HepG2 (cell line): ENCODE measurements around the gene RALY. TPM values are rescaled to one million over a fixed set of nuclear protein-coding genes. Genes with fewer than 3 reads are reported as not detected.

Experiments used
- ATAC-seq: fragments of 200-7000 bp; cut with Tn5 transposase; 3 replicates; pipeline ENCODE4 v1.9.1; 2020; ENCODE audit warnings: mild to moderate bottlenecking, moderate library complexity
- BruUV-seq: library from RNA; stranded (reverse); fragments of 400-500 nt; replicated peaks from 2 replicates; lab custom pipeline; 2021; lab: Mats Ljungman, UMichigan
- CTCF ChIA-PET: fragments of 300-600 bp; formaldehyde crosslinking; extraction: SDS; loops from one replicate; lab custom pipeline; 2021; ENCODE audit warnings: low total read pairs, inconsistent platforms, low intra/inter-chr PET ratio; lab: Yijun Ruan, JAX
- POLR2A ChIA-PET: fragments of 350-600 bp; sonication (Branson Sonifier 250); formaldehyde crosslinking; loops from one replicate; lab custom pipeline; 2020; ENCODE audit warnings: antibody characterized with exemption, inconsistent platforms; lab: Yijun Ruan, JAX
- DNase-seq: peaks from one replicate; pipeline ENCODE4 v3.0.0-alpha.2; 2015; ENCODE audit warnings: low spot score
- FAIRE-seq: peaks from 3 replicates; lab custom pipeline; 2011; peaks lifted over from hg19 to GRCh38; lab: Jason Lieb, UNC
- H2AFZ ChIP-seq: one replicate; pipeline ENCODE4 v1.6.1; 2011; ENCODE audit warnings: low read length, inconsistent platforms
- H3K27ac ChIP-seq: fragments of 300-600 bp; 3 replicates; pipeline ENCODE4 v1.8.0; 2011; ENCODE audit warnings: mixed run types, mild to moderate bottlenecking, mixed read lengths, low read length, inconsistent platforms; ENCODE audit not compliant: insufficient read depth; ENCODE audit errors: extremely low read length
- H3K27me3 ChIP-seq, 2 experiments: fragments of 200-600 bp in 1 of 2; 2 replicates in 1 of 2; 3 replicates in 1 of 2; pipeline versions ENCODE4 v1.6.0 to v1.8.0; 2011; ENCODE audit warnings: low read length in 2 of 2, mild to moderate bottlenecking in 2 of 2, moderate library complexity in 2 of 2, inconsistent platforms in 1 of 2; ENCODE audit not compliant: insufficient read depth in 2 of 2, control insufficient read depth in 1 of 2
- H3K36me3 ChIP-seq, 2 experiments: fragments of 200-600 bp in 1 of 2; replicated peaks in 1 of 2; 2 replicates in 1 of 2; 3 replicates in 1 of 2; pipeline versions ENCODE4 v1.5.1 to v1.8.0; 2011; ENCODE audit warnings: low read length in 2 of 2, inconsistent platforms in 1 of 2; ENCODE audit not compliant: insufficient read depth in 2 of 2, control insufficient read depth in 1 of 2
- H3K4me1 ChIP-seq: 2 replicates; pipeline ENCODE4 v1.5.1; 2012; ENCODE audit warnings: low read length, inconsistent platforms; ENCODE audit not compliant: insufficient read depth
- H3K4me2 ChIP-seq: 2 replicates; pipeline ENCODE4 v1.6.0; 2011; ENCODE audit warnings: low read depth, low read length, inconsistent platforms
- H3K4me3 ChIP-seq, 3 experiments: fragments of 200-600 bp in 1 of 3; sonication (generic), shearing (Covaris generic) in 1 of 3; replicated peaks in 1 of 3; 2 replicates each; pipeline ENCODE4 v1.5.1; 2011 to 2016; ENCODE audit warnings: low read length in 3 of 3, inconsistent platforms in 2 of 3, low read depth in 2 of 3, mild to moderate bottlenecking in 2 of 3, control low read depth in 1 of 3, mixed read lengths in 1 of 3; ENCODE audit not compliant: insufficient read depth in 1 of 3
- H3K79me2 ChIP-seq: one replicate; pipeline ENCODE4 v1.6.1; 2011; ENCODE audit warnings: low read length, inconsistent platforms; ENCODE audit not compliant: insufficient read depth
- H3K9ac ChIP-seq: 2 replicates; pipeline ENCODE4 v1.6.0; 2011; ENCODE audit warnings: mild to moderate bottlenecking, low read depth, low read length, inconsistent platforms; ENCODE audit not compliant: insufficient read depth
- H3K9me3 ChIP-seq: 2 replicates; pipeline ENCODE4 v1.5.1; 2012; ENCODE audit warnings: mild to moderate bottlenecking, low read length
- H4K20me1 ChIP-seq: 2 replicates; pipeline ENCODE4 v1.6.0; 2011; ENCODE audit warnings: inconsistent platforms, mild to moderate bottlenecking, low read length, moderate library complexity; ENCODE audit not compliant: insufficient read depth
- AGO2 ChIP-seq: fragments of 200-400 bp; formaldehyde crosslinking; optimal IDR thresholded peaks from 2 replicates; pipeline ENCODE3; 2017; ENCODE audit warnings: mild to moderate bottlenecking, low read depth, low read length, moderate library complexity
- HMG20A ChIP-seq: IDR thresholded peaks from 2 replicates; pipeline ENCODE4 v1.6.1; 2016; ENCODE audit warnings: borderline replicate concordance
- NCOA2 ChIP-seq: sonication (generic); formaldehyde crosslinking; IDR thresholded peaks from 2 replicates; pipeline ENCODE4 v1.8.0; 2022; ENCODE audit warnings: inconsistent platforms
- NPAS2 ChIP-seq: sonication (generic); formaldehyde crosslinking; IDR thresholded peaks from 2 replicates; pipeline ENCODE4 v1.8.0; 2022; ENCODE audit warnings: mild to moderate bottlenecking, missing genetic modification reagents, borderline replicate concordance
- POLR2G ChIP-seq: fragments of 200-400 bp; formaldehyde crosslinking; IDR thresholded peaks from 2 replicates; pipeline ENCODE4 v1.6.1; 2018; ENCODE audit warnings: mild to moderate bottlenecking, low read depth, low read length, moderate library complexity
- RBM22 ChIP-seq: fragments of 200-400 bp; formaldehyde crosslinking; optimal IDR thresholded peaks from 2 replicates; pipeline ENCODE3; 2017; ENCODE audit warnings: mild to moderate bottlenecking, low read length, moderate library complexity
- SSRP1 ChIP-seq: IDR thresholded peaks from 2 replicates; pipeline ENCODE4 v1.6.1; 2016; ENCODE audit warnings: control low read depth
- ZNF367 ChIP-seq: sonication (generic); formaldehyde crosslinking; IDR thresholded peaks from 2 replicates; pipeline ENCODE4 v1.4.0; 2020; ENCODE audit warnings: missing genetic modification reagents, borderline replicate concordance
- ZNF747 ChIP-seq: sonication (generic); formaldehyde crosslinking; IDR thresholded peaks from 2 replicates; pipeline ENCODE4 v1.8.1; 2023; ENCODE audit warnings: missing genetic modification reagents, mild to moderate bottlenecking, borderline replicate concordance
- WGBS: methylation state at CpG from one replicate; pipeline ENCODE4 v1.1.6; 2017; ENCODE audit warnings: low lambda C conversion rate; 5-methylcytosine and 5-hydroxymethylcytosine counted together
- in situ Hi-C: cut with HindIII; loops from 2 replicates; pipeline ENCODE4 v1.10.0; 2017; ENCODE audit warnings: low pct_unique_long_range_greater_than_20kb; ENCODE audit not compliant: extremely low pct_ligation_motif_present
- intact Hi-C: fragments of 100-400 bp; cut with micrococcal nuclease; formaldehyde crosslinking; loops from one replicate; pipeline ENCODE4 v1.10.0; 2022; ENCODE audit not compliant: unreplicated experiment
- polyA plus RNA-seq, 8 experiments: library from polyadenylated mRNA; depleted of rRNA in 3 of 8; stranded (reverse) in 7 of 8; unstranded in 1 of 8; fragments of >200 nt; fragmentation: Illumina TruSeq in 4 of 8; extraction: Trizol in 4 of 8; gene quantifications; 2 replicates each; pipeline versions ENCODE4 v1.2.1 to v1.2.3, GENCODE V29; 2011 to 2016; ENCODE audit warnings: low read depth in 4 of 8, missing spikeins in 1 of 8, mixed read lengths in 1 of 8; ENCODE audit not compliant: insufficient read depth in 1 of 8
- total RNA-seq, 5 experiments: library from RNA; depleted of rRNA; stranded (reverse); fragments of >200 nt; fragmentation: Illumina TruSeq; extraction: Trizol; gene quantifications; 2 replicates each; pipeline ENCODE4 v1.2.3, GENCODE V29; 2016; ENCODE audit warnings: low read depth in 1 of 5
- TF ChIP-seq, protein P1 (sequence below): sonication (generic); formaldehyde crosslinking; IDR thresholded peaks from 2 replicates; pipeline ENCODE4 v1.4.0; 2020; ENCODE audit warnings: missing genetic modification reagents

Gene RALY
- total and polyA plus RNA-seq, 2 of the 13 experiments (the other 11 are each of a cell fraction or from before 2014, with no cell fraction given) = 178 to 186 TPM

DNA sequence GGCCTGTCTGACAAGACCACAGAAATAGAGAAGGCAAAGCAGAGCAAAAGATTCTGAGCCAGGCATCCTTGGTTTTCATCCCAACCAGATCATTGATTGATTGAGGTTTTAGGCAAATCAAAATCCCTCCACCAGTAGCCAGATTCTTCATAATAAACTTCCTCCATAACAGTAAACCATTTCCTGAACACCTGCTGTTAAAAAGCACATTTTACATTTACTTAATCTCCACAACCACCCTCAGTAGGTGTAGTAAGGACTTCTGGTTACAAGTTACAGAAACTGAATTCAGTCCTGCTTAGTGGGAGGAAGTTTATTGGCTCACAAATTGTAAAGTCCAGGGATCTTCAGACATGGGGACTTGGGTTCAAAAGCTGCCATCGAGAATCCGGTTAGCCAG lies 90.1 kb downstream of the RALY start:
- no peak for ATAC-seq
- POLR2A ChIA-PET = interaction anchor here (3.8 kb wide), 1 partner anchor 29 kb away, joined by 16 read pairs; the partner anchor contains the start of gene EIF2S2
- no peak overlapping the region for H3K4me3 ChIP-seq
- intact Hi-C loops (no loop called here), in situ Hi-C loops (no loop called here)
- no peaks in the 10 kb centered on the region for H3K79me2 ChIP-seq
- CTCF ChIA-PET = no interaction called here
- H3K27ac ChIP-seq = no peak overlapping the region
- WGBS = 96% methylated on average over 2 of the region's 2 CpGs
- no peaks in the 10 kb centered on the region for H3K9me3 ChIP-seq
- no peak for TF ChIP-seq HMG20A
- TF ChIP-seq ZNF747 (CRISPR knock-in tag) = peak; percentile 39; the same call in 1 of the 2 replicates
- TF ChIP-seq SSRP1 = peak; percentile 24; the same call in 1 of the 2 replicates
- no peak overlapping the region for H3K4me2 ChIP-seq
- BruUV-seq = no TSS peak
- no peaks in the 10 kb centered on the region for H3K27me3 ChIP-seq
- peaks cover 41 to 90% of the 10 kb centered on the region in 2 experiments for H3K36me3 ChIP-seq
- H3K9ac ChIP-seq = no peak overlapping the region
- H2AFZ ChIP-seq = no peak overlapping the region
- FAIRE-seq = peak; percentile 15
- no peak for DNase-seq
- peaks cover 14% of the 10 kb centered on the region for H4K20me1 ChIP-seq
- no peaks in the 10 kb centered on the region for H3K4me1 ChIP-seq

DNA sequence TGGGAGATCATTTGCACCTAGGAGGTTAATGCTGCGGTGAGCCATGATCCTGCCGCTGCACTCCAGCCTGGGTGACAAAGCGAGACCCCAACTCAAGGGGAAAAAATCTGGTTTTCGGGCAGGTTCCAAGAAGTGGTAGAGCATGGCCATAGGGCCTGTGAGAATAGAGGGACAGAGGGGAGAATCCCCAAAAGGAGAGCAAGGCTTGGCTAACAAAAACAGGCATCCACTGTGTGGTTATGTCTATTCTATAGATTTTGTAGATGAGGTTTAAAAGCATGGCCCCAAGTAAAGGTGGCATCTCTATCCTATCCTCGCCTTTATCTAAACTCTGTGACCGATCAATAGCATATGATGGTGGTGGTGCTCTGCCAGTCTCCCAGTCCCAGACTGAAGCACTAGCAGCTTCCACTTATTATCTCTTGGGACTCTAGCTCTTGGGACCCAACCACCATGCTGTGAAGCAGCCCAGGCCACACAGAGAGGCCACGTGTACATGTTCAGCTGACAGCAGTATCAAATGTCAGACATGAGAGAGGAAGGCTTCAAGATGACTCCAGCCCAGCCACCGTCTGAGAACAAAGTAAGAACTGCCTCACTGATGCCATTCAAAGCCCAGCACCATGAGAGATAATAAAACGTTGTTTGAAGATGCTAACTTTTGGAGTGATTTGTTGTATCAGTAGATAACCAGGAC lies 90.7 kb downstream of the RALY start:
- peaks cover 41 to 90% of the 10 kb centered on the region in 2 experiments for H3K36me3 ChIP-seq
- H3K9ac ChIP-seq = no peak overlapping the region
- H3K79me2 ChIP-seq = no peaks in the 10 kb centered on the region
- BruUV-seq = TSS peak; percentile 6
- H3K9me3 ChIP-seq = no peaks in the 10 kb centered on the region
- H3K4me1 ChIP-seq = no peaks in the 10 kb centered on the region
- in situ Hi-C loops (no loop called here), intact Hi-C loops (no loop called here)
- H2AFZ ChIP-seq = no peak overlapping the region
- no peak overlapping the region for H3K4me2 ChIP-seq
- ATAC-seq (no peak), FAIRE-seq (no peak), DNase-seq (no peak)
- TF ChIP-seq NPAS2 (CRISPR knock-in tag) (0 out of 2 replicates have a peak, but pooled peaks have one; percentile 49), AGO2 (peak; percentile 59), ZNF367 (no peak), NCOA2 (CRISPR knock-in tag) (no peak), RBM22 (peak; percentile 98), POLR2G (peak; percentile 45)
- TF ChIP-seq, protein P1, sequence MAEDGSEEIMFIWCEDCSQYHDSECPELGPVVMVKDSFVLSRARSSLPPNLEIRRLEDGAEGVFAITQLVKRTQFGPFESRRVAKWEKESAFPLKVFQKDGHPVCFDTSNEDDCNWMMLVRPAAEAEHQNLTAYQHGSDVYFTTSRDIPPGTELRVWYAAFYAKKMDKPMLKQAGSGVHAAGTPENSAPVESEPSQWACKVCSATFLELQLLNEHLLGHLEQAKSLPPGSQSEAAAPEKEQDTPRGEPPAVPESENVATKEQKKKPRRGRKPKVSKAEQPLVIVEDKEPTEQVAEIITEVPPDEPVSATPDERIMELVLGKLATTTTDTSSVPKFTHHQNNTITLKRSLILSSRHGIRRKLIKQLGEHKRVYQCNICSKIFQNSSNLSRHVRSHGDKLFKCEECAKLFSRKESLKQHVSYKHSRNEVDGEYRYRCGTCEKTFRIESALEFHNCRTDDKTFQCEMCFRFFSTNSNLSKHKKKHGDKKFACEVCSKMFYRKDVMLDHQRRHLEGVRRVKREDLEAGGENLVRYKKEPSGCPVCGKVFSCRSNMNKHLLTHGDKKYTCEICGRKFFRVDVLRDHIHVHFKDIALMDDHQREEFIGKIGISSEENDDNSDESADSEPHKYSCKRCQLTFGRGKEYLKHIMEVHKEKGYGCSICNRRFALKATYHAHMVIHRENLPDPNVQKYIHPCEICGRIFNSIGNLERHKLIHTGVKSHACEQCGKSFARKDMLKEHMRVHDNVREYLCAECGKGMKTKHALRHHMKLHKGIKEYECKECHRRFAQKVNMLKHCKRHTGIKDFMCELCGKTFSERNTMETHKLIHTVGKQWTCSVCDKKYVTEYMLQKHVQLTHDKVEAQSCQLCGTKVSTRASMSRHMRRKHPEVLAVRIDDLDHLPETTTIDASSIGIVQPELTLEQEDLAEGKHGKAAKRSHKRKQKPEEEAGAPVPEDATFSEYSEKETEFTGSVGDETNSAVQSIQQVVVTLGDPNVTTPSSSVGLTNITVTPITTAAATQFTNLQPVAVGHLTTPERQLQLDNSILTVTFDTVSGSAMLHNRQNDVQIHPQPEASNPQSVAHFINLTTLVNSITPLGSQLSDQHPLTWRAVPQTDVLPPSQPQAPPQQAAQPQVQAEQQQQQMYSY (CRISPR knock-in tag) = no peak
- H3K27ac ChIP-seq = no peak overlapping the region
- H4K20me1 ChIP-seq = peaks cover 19% of the 10 kb centered on the region
- ChIA-PET POLR2A (interaction anchor here (3.8 kb wide), 1 partner anchor 28 kb away, joined by 16 read pairs; the partner anchor contains the start of gene EIF2S2), CTCF (no interaction called here)
- 96% methylated on average over 9 of the region's 9 CpGs for WGBS
- no peaks in the 10 kb centered on the region for H3K27me3 ChIP-seq
- H3K4me3 ChIP-seq = no peak overlapping the region
